MM.1S (cell line): ENCODE measurements around the gene LRRK1.

Source experiments
- DNase-seq: peaks from one replicate; pipeline ENCODE4 v3.0.0-alpha.2; 2015
- H2AFZ ChIP-seq: fragments of 300-600 bp; sonication (generic); 2 replicates; pipeline ENCODE4 v1.6.0; 2016; ENCODE audit warnings: antibody characterized with exemption, low read length
- H3F3A ChIP-seq: fragments of 300-600 bp; sonication (generic); 2 replicates; pipeline ENCODE4 v1.6.1; 2016; ENCODE audit warnings: mild to moderate bottlenecking, antibody characterized with exemption, low read length, moderate library complexity, mixed read lengths; ENCODE audit not compliant: insufficient read depth
- H3K27ac ChIP-seq: fragments of 300-600 bp; sonication (generic); 2 replicates; pipeline ENCODE4 v1.5.1; 2016; ENCODE audit warnings: mild to moderate bottlenecking, low read length
- H3K27me3 ChIP-seq: fragments of 300-600 bp; sonication (generic); replicated peaks from 2 replicates; pipeline ENCODE4 v1.6.0; 2016; ENCODE audit warnings: low read length; ENCODE audit not compliant: insufficient read depth
- H3K36me3 ChIP-seq: fragments of 300-600 bp; sonication (generic); replicated peaks from 2 replicates; pipeline ENCODE4 v1.6.1; 2016; ENCODE audit warnings: mild to moderate bottlenecking, low read length, mixed read lengths; ENCODE audit not compliant: insufficient read depth
- H3K4me1 ChIP-seq: fragments of 300-600 bp; sonication (generic); 2 replicates; pipeline ENCODE4 v1.6.1; 2016; ENCODE audit warnings: low read length, mixed read lengths
- H3K4me2 ChIP-seq: fragments of 300-600 bp; sonication (generic); 2 replicates; pipeline ENCODE4 v1.6.0; 2016; ENCODE audit warnings: low read depth, low read length
- H3K4me3 ChIP-seq: fragments of 300-600 bp; sonication (generic); 2 replicates; pipeline ENCODE4 v1.5.1; 2016; ENCODE audit warnings: low read length, mixed read lengths
- H3K79me2 ChIP-seq: fragments of 300-600 bp; sonication (generic); 2 replicates; pipeline ENCODE4 v1.6.1; 2016; ENCODE audit warnings: mixed run types, low read length, mixed read lengths
- H3K9ac ChIP-seq: fragments of 300-600 bp; sonication (generic); 2 replicates; pipeline ENCODE4 v1.6.1; 2016; ENCODE audit warnings: low read length, mixed read lengths
- H3K9me2 ChIP-seq: fragments of 300-600 bp; sonication (generic); replicated peaks from 2 replicates; pipeline ENCODE4 v1.6.1; 2016; ENCODE audit warnings: mild to moderate bottlenecking, low read length, mixed read lengths; ENCODE audit not compliant: insufficient read depth
- H3K9me3 ChIP-seq: fragments of 300-600 bp; sonication (generic); replicated peaks from 2 replicates; pipeline ENCODE4 v1.6.1; 2016; ENCODE audit warnings: mild to moderate bottlenecking, low read length, mixed read lengths; ENCODE audit not compliant: insufficient read depth
- H4K20me1 ChIP-seq: fragments of 300-600 bp; sonication (generic); 2 replicates; pipeline ENCODE4 v1.6.1; 2016; ENCODE audit warnings: mild to moderate bottlenecking, low read length, moderate library complexity, mixed read lengths; ENCODE audit not compliant: insufficient read depth
- CTCF ChIP-seq: fragments of 300-600 bp; sonication (generic); IDR thresholded peaks from 2 replicates; pipeline ENCODE4 v1.5.1; 2016; ENCODE audit warnings: antibody characterized with exemption, low read length, mixed read lengths
- EZH2 ChIP-seq: fragments of 300-600 bp; sonication (generic); optimal IDR thresholded peaks from 2 replicates; pipeline ENCODE3; 2017; ENCODE audit warnings: low read depth, mild to moderate bottlenecking, antibody characterized with exemption, low read length, mixed read lengths
- EZH2phosphoT487 ChIP-seq: fragments of 300-600 bp; sonication (generic); IDR thresholded peaks from 2 replicates; pipeline ENCODE4 v1.6.1; 2018; ENCODE audit warnings: antibody characterized with exemption, low read length

Gene LRRK1

GRCh38 chr15:100911086-100911485 is 8.1 kb upstream of the LRRK1 start:
- Histone ChIP-seq H3K9ac (no peak overlapping the region), H3K4me1 (no peaks in the 10 kb centered on the region), H3K36me3 (no peaks in the 10 kb centered on the region), H4K20me1 (no peaks in the 10 kb centered on the region), H2AFZ (no peak overlapping the region), H3K4me2 (no peak overlapping the region), H3K4me3 (no peak overlapping the region), H3K9me2 (no peaks in the 10 kb centered on the region), H3K27me3 (no peaks in the 10 kb centered on the region), H3K79me2 (no peaks in the 10 kb centered on the region), H3F3A (no peaks in the 10 kb centered on the region), H3K9me3 (no peaks in the 10 kb centered on the region), H3K27ac (no peak overlapping the region)
- DNase-seq = no peak
- TF ChIP-seq EZH2phosphoT487 (no peak), CTCF (no peak), EZH2 (no peak)

- TF ChIP-seq EZH2 (no peak), EZH2phosphoT487 (no peak), CTCF (no peak)
These were observed 5.2 kb upstream of the LRRK1 start for GRCh38 chr15:100913961-100914360.

GRCh38 chr15:100914876-100915275 is 4.3 kb upstream of the LRRK1 start:
- DNase-seq = no peak
- Histone ChIP-seq H3K9ac (no peak overlapping the region), H3K4me2 (no peak overlapping the region), H3K36me3 (no peaks in the 10 kb centered on the region), H2AFZ (no peak overlapping the region), H3K4me3 (no peak overlapping the region), H3K4me1 (0 out of 2 replicates have a peak, but pooled peaks cover 5% of the 10 kb centered on the region), H3K9me3 (no peaks in the 10 kb centered on the region), H3F3A (no peaks in the 10 kb centered on the region), H3K27ac (no peak overlapping the region), H3K27me3 (no peaks in the 10 kb centered on the region), H3K79me2 (peaks cover 14% of the 10 kb centered on the region), H3K9me2 (no peaks in the 10 kb centered on the region), H4K20me1 (no peaks in the 10 kb centered on the region)
- no peak for TF ChIP-seq CTCF
- TF ChIP-seq EZH2 = no peak
- no peak for TF ChIP-seq EZH2phosphoT487

More at GRCh38 chr15:100913961-100914360, 5.2 kb upstream of the LRRK1 start:
- no peaks in the 10 kb centered on the region for H3K36me3 ChIP-seq
- no peaks in the 10 kb centered on the region for H3K27me3 ChIP-seq
- H3K4me3 ChIP-seq = no peak overlapping the region
- no peak overlapping the region for H3K9ac ChIP-seq
- H4K20me1 ChIP-seq = no peaks in the 10 kb centered on the region
- DNase-seq = no peak
- no peaks in the 10 kb centered on the region for H3F3A ChIP-seq
- H3K9me3 ChIP-seq = no peaks in the 10 kb centered on the region
- H3K27ac ChIP-seq = no peak overlapping the region
- no peaks in the 10 kb centered on the region for H3K9me2 ChIP-seq
- no peak overlapping the region for H3K4me2 ChIP-seq
- H2AFZ ChIP-seq = no peak overlapping the region
- H3K79me2 ChIP-seq = peaks cover 9% of the 10 kb centered on the region
- 0 out of 2 replicates have a peak, but pooled peaks cover 5% of the 10 kb centered on the region for H3K4me1 ChIP-seq
